ENCODE results near the gene GDI2. TPM values are rescaled to one million over a fixed set of nuclear protein-coding genes. Genes with fewer than 3 reads are reported as not detected.

GDI2 gene
- total and polyA plus RNA-seq, 2 of the 13 experiments (the other 11 are each of a cell fraction or from before 2014, with no cell fraction given) = 153 to 477 TPM

DNA sequence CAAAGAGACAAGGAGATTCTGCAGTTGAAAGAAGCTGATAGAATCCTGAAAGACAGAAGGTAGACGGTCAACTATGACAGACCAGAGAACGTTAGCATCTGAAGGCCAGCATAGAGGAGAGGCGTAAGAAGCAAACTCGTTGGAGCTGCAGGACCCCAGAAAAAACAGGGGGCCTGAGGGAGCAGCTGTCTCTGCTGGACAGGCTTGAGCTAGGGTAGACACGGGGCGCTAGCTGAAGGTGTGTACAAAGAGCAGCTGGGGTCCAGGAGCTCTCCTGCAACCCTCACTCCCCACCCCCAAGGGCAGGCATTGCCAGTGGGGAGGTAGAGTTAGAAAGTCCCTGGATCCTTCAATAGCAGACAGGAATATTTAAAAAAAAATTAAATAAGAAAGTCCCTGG, 14.6 kb upstream of the GDI2 start:
- CTCF ChIA-PET (ENCODE audit: low intra/inter-chr PET ratio, low total read pairs) = no interaction called here
- Histone ChIP-seq H3K36me3 (replicated peaks in 1 of 2; ENCODE audit: control insufficient read depth in 1 of 2, insufficient read depth in 2 of 2, low read length in 2 of 2) (no peaks in the 10 kb centered on the region), H3K27me3 (ENCODE audit: control insufficient read depth in 1 of 2, insufficient read depth in 2 of 2, low read length in 2 of 2) (peaks cover 1 to 2% of the 10 kb centered on the region in 2 experiments; a peak in 1 of 5 replicates), H3K4me1 (ENCODE audit: insufficient read depth, low read length) (peaks cover 44% of the 10 kb centered on the region), H2AFZ (ENCODE audit: low read length) (no peak overlapping the region), H3K79me2 (ENCODE audit: insufficient read depth, low read length) (no peaks in the 10 kb centered on the region), H3K4me2 (ENCODE audit: low read depth, low read length) (peak overlapping the region; percentile 47), H3K9me3 (ENCODE audit: low read length) (no peaks in the 10 kb centered on the region), H4K20me1 (ENCODE audit: insufficient read depth, low read length) (no peaks in the 10 kb centered on the region), H3K4me3 (replicated peaks in 1 of 3; ENCODE audit: insufficient read depth in 1 of 3, low read depth in 2 of 3, low read length in 3 of 3) (no peak overlapping the region), H3K9ac (ENCODE audit: insufficient read depth, low read depth, low read length) (no peak overlapping the region), H3K27ac (ENCODE audit: extremely low read length, insufficient read depth, low read length) (no peak overlapping the region)
- ATAC-seq = no peak
- in situ Hi-C loops (cut with HindIII; ENCODE audit: extremely low pct_ligation_motif_present, low pct_unique_long_range_greater_than_20kb) (no loop called here), intact Hi-C loops (cut with micrococcal nuclease; ENCODE audit: unreplicated experiment) (no loop called here)
- POLR2A ChIA-PET = interaction anchor here (1.8 kb wide), 1 partner anchor 14 kb away, joined by 7 read pairs; the partner anchor contains the start of gene GDI2
- WGBS (ENCODE audit: low lambda C conversion rate) = 28% methylated on average over 6 of the region's 6 CpGs
- no TSS peak for BruUV-seq (replicated peaks)
- DNase-seq (ENCODE audit: low spot score) = no peak
- no peak for FAIRE-seq
- no peak for TF ChIP-seq ZNF275 (CRISPR knock-in tag; IDR thresholded peaks at IDR 0.05; ENCODE audit: borderline replicate concordance)
- TF ChIP-seq IRF2 (CRISPR knock-in tag; IDR thresholded peaks at IDR 0.05) = no peak
- no peak for TF ChIP-seq ZNF382 (CRISPR knock-in tag; IDR thresholded peaks at IDR 0.05; ENCODE audit: borderline replicate concordance)
- TF ChIP-seq, protein P1, sequence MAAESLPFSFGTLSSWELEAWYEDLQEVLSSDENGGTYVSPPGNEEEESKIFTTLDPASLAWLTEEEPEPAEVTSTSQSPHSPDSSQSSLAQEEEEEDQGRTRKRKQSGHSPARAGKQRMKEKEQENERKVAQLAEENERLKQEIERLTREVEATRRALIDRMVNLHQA (CRISPR knock-in tag; IDR thresholded peaks at IDR 0.05) = no peak
- TF ChIP-seq CENPT (CRISPR knock-in tag; IDR thresholded peaks at IDR 0.05; ENCODE audit: low read depth) = no peak
- TF ChIP-seq, protein P2, sequence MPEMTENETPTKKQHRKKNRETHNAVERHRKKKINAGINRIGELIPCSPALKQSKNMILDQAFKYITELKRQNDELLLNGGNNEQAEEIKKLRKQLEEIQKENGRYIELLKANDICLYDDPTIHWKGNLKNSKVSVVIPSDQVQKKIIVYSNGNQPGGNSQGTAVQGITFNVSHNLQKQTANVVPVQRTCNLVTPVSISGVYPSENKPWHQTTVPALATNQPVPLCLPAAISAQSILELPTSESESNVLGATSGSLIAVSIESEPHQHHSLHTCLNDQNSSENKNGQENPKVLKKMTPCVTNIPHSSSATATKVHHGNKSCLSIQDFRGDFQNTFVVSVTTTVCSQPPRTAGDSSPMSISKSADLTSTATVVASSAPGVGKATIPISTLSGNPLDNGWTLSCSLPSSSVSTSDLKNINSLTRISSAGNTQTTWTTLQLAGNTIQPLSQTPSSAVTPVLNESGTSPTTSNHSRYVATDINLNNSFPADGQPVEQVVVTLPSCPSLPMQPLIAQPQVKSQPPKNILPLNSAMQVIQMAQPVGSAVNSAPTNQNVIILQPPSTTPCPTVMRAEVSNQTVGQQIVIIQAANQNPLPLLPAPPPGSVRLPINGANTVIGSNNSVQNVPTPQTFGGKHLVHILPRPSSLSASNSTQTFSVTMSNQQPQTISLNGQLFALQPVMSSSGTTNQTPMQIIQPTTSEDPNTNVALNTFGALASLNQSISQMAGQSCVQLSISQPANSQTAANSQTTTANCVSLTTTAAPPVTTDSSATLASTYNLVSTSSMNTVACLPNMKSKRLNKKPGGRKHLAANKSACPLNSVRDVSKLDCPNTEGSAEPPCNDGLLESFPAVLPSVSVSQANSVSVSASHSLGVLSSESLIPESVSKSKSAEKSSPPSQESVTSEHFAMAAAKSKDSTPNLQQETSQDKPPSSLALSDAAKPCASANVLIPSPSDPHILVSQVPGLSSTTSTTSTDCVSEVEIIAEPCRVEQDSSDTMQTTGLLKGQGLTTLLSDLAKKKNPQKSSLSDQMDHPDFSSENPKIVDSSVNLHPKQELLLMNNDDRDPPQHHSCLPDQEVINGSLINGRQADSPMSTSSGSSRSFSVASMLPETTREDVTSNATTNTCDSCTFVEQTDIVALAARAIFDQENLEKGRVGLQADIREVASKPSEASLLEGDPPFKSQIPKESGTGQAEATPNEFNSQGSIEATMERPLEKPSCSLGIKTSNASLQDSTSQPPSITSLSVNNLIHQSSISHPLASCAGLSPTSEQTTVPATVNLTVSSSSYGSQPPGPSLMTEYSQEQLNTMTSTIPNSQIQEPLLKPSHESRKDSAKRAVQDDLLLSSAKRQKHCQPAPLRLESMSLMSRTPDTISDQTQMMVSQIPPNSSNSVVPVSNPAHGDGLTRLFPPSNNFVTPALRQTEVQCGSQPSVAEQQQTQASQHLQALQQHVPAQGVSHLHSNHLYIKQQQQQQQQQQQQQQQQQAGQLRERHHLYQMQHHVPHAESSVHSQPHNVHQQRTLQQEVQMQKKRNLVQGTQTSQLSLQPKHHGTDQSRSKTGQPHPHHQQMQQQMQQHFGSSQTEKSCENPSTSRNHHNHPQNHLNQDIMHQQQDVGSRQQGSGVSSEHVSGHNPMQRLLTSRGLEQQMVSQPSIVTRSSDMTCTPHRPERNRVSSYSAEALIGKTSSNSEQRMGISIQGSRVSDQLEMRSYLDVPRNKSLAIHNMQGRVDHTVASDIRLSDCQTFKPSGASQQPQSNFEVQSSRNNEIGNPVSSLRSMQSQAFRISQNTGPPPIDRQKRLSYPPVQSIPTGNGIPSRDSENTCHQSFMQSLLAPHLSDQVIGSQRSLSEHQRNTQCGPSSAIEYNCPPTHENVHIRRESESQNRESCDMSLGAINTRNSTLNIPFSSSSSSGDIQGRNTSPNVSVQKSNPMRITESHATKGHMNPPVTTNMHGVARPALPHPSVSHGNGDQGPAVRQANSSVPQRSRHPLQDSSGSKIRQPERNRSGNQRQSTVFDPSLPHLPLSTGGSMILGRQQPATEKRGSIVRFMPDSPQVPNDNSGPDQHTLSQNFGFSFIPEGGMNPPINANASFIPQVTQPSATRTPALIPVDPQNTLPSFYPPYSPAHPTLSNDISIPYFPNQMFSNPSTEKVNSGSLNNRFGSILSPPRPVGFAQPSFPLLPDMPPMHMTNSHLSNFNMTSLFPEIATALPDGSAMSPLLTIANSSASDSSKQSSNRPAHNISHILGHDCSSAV (CRISPR knock-in tag; IDR thresholded peaks at IDR 0.05; ENCODE audit: borderline replicate concordance) = no peak
- TF ChIP-seq POLR2AphosphoS2 (IDR thresholded peaks at IDR 0.05; ENCODE audit: low read depth, low read length) = no peak
- no peak for TF ChIP-seq SOX6 (IDR thresholded peaks at IDR 0.05)
- no peak for TF ChIP-seq SOX6 (CRISPR knock-in tag; IDR thresholded peaks at IDR 0.05)
- no peak for TF ChIP-seq ZNF740 (CRISPR knock-in tag; IDR thresholded peaks at IDR 0.05)
- TF ChIP-seq ZNF616 (CRISPR knock-in tag; IDR thresholded peaks at IDR 0.05; ENCODE audit: low read depth) = no peak
- TF ChIP-seq TBX2 (CRISPR knock-in tag; IDR thresholded peaks at IDR 0.05; ENCODE audit: borderline replicate concordance) = no peak
- TF ChIP-seq SOX13 (IDR thresholded peaks at IDR 0.05) = no peak
- no peak for TF ChIP-seq SOX13 (CRISPR knock-in tag; conservative IDR thresholded peaks at IDR 0.05 in 1 of 2, IDR thresholded peaks at IDR 0.05 in 1 of 2)
- no peak for TF ChIP-seq AKAP8 (CRISPR knock-in tag; IDR thresholded peaks at IDR 0.05)
- TF ChIP-seq KAT7 (CRISPR knock-in tag; IDR thresholded peaks at IDR 0.05; ENCODE audit: borderline replicate concordance) = no peak
